GM18519 (cell line): ENCODE data around the gene FGGY.
"Not testable (repeated sequence)": the region's sequence is repeated elsewhere in the genome, so short reads cannot be mapped to it uniquely, and the experiment has no call there.

Source experiments
- ATAC-seq: cut with Tn5 transposase; IDR thresholded peaks from one replicate; pipeline ENCODE4 v1.9.1; 2021; ENCODE audit warnings: mild to moderate bottlenecking, moderate library complexity; ENCODE audit not compliant: unreplicated experiment, low FRiP score

The FGGY gene

DNA sequence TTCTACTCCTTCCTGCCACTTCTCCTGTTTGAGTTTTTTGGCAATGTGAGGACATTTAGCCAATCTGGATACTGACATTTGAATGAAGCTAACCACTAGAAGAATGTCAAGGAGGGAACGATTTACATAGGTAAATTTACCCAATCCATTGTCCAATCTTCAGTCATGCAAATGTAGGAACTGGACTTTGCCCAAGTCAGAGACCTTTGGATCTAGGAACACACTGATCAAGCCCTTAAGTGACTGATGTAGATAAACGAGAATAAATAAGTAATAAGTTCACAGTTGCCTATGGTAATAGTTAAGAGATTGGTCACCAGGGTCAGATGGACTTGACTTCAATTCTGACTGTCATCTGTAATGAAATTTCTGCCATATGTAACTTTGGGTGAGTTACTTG lies 177.6 kb downstream of the FGGY start:
- no peak for ATAC-seq

DNA sequence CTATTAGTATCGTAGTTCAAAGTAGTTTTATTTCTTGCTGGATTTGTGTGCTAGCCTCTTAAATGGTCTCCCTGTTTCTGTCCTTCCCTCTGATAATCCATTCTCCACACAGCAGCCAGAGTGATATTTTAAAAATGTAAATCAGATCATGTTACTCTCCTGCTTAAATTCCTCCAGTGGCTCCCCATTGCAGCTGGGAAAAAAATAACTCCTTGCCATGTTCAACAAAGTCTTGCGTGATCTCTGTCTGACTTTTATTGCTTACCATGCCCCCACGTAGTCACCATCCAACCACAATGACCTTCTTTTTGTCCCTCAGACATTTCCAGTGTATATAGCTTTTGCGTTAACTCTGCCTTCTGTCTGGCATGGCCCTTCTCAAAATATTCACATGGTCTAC lies 178.8 kb downstream of the FGGY start:
- no peak for ATAC-seq

DNA sequence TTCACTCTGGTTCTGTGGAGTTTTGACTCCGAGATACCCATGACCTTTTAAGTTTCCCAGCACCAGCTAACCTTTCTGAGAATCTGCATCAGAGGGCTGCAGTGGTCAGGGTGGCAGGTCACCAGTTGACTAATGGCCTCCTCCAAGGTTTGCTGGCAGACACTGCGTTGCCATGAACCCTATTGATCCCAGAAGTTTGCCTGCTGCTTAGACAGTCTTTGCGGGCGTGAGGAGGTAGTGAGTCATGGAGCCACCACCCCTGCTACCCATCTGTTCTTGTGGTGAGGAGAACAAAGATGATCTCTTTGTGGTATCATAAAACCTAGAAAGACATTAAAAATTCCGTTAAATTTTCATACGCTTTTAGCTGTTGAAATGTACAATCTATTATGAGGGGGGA lies 180.4 kb downstream of the FGGY start:
- no peak for ATAC-seq

DNA sequence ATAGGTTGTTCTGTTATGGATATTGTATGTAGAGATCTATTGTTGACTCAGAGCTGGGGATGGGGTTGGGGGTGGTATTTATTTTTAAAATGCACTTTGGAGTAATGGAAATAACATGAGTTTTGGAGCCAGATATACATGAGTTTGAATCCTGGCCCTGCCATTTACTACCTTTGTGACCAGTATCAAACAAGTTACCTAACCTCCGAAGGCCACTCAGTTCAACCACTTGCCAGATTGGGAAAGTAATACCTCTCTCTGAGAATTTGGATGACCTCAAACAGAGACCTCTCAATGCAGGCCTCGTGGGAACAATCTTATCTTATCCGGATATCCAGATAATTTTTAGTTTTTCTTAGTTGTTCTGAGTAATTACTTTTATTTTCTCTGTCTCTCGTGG lies 181.0 kb downstream of the FGGY start:
- no peak for ATAC-seq

DNA sequence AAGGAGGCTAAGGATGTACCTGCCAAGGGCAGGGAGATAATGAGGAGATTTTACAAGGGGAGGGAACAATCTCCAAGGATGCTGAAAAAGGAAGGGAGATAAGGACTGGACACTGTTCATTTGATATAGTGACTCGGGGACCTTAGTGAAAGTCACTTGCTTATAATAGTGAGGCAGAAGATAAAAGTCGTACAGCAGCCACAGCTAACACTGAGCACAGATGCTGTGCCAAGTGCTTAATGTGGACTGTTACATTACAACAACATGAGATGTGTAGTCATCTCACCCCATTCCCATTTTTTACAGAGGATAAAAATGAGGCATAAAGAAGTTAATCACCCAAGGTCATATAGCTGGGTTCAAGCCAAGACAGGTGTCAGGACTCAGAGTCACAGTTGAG lies 181.9 kb downstream of the FGGY start:
- ATAC-seq, result no peak

DNA sequence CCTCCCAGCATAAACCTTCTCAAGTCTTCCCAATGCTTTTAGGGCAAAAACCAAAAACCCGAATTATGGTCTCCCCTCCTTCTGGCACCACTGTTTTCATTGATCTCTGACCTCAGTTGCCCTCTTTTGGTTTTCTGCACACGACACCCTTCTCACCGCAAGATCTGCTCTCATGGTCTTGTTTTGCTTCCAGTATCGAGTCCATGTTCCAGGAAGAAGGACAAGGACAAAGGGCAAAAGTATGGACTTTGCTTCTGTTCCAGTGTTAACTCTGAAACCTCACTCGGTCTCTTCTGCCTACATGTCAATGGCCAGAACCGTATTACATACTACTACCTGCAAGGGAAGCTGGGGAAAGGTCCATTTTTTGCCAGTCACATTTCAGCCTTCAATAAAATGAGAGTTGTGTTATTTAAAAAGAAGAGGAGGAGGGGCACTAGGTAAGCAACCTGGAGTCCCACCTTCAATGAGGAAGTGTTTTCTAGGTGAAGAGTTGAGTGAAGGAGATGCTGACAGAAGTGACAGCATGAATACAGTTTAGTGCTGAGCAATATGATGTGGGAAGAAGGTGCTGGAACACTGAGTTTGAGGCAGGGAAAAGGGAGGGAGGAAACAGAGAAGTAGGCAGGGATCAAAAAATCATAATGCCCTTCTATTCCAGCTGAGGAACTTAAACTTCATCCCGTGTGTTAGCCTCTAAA lies 183.4 kb downstream of the FGGY start:
- no peak for ATAC-seq

DNA sequence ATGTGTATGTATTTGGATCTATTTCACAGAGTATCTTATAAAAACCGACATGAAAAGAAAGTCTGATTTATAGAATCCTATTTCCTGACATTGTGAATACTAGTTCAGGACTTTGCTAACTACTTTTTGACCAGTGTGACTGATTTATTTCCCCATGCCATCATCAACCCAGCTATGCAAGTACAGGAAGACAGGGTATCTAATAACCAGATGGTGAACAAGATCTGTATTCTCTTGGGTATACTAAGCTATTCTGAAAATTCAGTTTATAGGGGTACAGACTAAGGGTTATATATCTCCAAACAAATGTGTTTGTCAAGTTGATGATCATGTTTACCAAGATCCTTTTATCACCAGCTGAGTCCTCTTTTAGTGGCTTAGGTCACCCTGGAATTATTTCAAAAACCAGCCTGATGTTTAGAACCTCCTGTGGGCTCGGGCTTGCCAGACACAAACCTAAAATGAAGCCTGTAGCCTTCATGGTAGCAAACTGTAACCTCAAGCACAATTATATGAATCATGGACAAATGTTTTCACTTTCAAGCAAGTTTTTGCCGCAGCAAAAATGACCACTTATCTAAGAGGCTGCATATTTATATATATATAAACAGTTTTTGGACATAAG lies 185.1 kb downstream of the FGGY start:
- no peak for ATAC-seq

DNA sequence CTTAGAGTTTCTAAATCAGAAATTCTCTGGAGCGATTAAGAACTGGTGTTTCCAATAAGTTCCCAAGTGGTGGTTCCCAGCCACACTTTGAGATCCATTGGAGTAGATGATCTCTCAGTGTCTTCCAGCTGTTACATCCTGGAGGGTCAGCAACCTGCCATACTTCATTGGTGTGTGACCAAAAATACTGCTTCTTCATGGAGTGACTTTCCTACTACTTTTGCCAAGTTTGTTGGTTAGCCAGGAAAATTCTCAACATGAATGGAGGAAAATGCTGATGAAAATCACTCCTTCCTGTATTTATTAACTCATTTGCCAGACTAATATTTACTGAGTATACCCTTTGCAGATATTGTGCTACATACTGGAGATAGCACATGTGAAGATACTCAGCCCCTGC lies 186.1 kb downstream of the FGGY start:
- ATAC-seq, result no peak

DNA sequence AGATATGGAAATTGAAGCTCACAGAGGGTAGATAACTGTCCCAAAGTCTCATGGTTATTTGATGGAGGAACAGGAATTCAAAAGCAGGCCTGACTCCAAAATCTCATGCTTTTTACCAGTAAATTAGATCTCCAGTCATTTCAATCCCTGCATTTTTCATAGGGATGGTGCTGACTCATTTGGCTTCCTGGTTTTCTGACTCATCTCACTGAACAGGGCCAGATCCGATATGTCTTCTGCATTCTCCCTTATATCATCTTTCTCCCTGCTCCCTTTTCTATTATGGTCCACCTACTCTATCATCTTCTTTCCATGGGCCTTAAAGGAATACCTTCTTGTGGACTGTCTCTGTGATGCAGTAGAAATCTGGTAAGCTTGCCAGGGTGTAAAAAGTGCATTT lies 187.2 kb downstream of the FGGY start:
- ATAC-seq, result no peak

DNA sequence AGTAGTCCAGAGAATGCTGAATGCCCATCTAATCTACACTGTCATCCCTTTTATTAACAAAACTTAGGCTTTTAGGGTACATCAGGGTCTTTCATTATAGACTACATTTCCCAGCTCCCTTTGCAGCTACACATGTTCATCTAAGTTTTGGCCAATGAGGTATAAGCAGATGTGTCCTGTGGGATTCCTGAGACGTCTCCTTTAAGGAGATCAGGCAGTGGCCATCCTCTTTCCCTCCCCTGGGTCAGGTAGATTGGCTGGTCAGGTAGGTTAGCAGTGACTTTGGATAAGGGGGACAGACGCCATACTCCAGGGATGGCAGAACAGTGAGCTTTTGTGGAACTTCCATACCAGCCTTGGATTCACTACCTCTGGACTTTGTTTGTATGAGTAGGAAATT lies 188.3 kb downstream of the FGGY start:
- ATAC-seq, result no peak

DNA sequence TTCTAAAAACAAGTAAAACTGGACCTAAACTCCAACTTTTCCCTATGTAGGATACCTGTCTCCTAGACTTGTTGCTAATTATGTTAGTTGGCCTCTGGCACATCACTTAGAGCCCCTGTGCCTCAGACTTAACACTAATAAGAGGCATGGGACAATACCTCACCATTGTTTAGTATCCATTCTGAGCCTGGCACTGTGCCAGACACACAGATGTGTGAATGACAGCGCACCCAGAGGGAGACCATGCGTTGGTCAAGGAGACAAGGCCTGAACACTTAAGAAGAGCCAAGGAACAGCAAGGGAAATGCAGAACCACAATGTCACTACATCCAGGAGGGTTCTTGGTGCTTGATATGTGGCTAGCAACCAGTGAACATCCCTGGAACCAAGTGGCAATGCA lies 189.1 kb downstream of the FGGY start:
- ATAC-seq, result no peak

DNA sequence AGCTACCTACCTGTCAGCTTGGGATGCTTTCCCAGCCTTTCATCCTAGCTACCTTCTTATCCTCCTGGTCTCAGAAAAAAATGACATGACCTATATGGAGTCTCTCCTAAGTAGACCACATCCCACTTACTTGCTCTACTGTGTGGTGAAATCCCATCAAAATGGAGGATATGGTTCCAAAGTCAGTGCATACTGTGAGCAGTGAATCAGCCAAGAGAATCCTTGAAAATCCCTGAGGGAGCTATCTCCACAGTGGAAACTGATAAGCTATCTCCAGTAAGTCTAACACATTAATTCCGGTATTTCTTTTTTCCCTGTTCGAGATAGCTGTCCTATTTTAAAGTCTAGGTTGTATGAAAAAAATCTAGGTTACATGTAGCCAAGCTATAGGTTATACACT lies 189.7 kb downstream of the FGGY start:
- no peak for ATAC-seq

DNA sequence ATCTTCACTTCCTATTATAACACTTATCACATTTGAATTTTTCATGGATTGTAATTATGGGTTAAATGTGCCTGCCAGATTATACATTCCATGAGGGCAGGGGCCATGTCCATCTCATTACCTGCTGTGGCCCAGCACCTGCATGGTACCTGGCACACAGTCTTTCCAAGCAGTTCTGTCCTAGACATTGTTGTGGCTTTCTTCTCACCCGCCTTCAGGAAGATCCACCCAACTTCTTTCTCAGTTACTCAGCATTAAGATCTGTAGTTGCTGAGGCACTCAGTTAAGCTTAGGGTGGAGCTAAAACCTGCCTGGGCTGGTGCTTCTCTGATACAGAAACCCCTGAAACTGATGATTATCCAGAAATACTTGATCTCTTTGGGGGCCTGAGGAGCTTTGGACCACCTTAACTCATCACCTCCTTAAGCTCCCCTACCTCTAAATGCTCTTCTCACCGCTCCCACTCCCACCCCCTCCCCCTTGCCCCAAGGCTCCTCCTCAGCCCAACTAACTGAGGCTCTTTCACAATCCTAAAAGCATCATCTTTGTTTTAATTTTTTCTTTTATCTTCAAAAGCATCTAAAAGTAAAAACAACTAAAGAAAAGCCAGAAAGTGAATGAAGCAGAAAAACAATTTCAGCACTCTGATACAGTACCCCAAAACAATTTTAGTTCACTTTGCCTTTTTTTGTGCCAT lies 190.6 kb downstream of the FGGY start:
- ATAC-seq, result no peak

DNA sequence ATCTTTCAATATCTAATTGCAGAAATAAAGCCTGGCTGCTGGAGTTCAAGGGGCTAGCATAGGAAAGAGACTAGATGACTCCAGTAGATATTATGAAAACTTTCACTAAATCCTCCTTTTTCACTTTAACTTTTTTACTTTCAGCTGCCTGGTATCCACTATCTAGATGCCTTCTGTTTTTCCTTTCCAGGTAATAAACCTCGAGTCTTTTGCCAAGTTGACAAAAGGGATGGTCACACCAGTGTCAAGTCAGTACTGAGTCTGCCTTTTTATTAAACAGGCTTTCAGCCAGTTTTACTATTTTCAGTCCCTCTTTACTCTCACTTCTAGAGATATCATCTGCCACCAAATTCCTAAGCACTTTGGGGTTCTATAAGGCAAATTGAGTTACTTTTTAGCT lies 195.6 kb downstream of the FGGY start:
- ATAC-seq, result no peak

DNA sequence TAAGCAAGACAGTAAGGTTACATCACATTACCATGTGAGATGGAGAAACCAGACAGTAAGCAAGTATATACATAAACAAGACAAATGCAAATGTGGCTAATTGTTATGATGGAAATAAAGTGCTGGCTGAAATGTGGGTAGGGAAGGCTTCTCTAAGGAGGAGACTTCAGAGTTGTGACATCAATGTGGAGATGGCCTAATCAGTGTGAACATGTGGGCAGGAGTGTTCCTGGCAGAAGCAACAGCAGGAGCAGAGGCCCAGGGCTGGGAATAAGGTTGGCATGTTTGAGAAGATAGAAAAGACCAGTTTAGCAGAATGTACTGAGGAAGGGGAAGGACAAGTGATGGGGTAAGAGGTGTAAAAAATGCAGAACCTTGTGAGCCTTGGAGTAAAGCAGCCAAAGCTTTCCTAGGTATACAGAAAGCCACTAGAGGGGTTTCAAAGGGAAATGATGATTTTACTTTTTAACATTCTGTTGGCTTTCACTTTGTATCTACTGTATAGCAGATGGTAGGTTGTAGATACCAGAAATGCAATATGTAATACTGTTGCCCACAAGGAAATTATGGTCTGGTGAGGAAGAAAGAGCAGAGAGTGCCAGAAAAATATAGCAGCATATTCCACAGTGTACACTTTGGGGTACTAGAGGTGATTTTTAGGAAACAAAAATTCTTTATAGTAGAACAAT lies 197.4 kb downstream of the FGGY start:
- no peak for ATAC-seq

DNA sequence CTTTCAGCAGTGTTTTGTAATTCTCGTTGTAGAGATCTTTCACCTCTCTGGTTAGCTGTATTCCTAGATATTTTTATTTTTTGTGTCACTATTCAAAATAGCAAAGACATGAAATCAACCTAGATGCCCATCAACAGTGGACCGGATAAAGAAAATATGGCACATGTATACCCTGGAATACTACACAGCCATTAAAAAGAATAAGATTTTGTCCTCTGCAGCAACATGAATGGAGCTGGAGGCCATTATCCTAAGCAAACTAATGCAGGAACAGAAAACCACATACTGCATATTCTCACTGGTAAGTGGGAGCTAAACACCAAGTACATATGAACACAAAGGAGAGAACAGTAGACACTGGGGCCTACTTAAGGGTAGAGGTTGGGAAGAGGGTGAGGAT lies 199.3 kb downstream of the FGGY start:
- not testable (repeated sequence) for ATAC-seq

DNA sequence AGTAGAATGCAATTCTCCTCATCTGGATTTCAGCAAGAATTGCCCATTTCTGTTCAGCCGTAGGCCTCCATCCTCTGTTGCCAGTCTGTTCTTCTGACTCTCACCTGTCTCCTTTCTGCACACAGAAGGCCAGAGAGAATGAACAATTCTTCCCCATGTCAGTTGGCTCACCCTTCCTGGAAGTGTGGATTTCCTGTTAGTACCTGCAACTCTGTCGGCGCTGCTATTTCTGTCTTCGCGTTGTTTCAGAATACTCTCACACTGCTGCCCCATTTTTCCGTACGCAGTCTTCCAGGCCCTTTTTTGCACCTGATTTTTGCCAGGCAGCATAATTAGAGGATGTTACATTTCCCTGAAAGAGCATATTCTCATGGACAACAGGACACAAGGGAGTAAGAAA lies 200.7 kb downstream of the FGGY start:
- no peak for ATAC-seq

DNA sequence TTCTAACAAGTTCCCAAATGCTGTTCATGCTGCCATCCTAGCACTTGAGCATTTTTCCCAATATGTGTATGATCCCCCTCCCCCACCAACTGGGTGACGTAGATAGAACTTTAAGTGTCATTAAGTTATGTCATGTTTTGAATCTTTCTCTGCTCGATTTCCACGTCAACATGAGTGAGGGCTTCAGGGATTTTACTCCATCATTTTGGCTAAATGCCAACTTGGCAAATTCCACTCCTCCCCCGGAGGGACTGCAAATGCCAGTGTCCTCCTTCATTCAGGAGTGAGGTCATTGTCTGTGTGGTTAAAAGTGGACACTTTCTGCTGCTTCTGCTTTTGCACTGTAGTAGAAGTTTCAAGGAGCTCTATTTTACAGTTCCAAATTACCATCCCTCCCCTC lies 201.7 kb downstream of the FGGY start:
- no peak for ATAC-seq

DNA sequence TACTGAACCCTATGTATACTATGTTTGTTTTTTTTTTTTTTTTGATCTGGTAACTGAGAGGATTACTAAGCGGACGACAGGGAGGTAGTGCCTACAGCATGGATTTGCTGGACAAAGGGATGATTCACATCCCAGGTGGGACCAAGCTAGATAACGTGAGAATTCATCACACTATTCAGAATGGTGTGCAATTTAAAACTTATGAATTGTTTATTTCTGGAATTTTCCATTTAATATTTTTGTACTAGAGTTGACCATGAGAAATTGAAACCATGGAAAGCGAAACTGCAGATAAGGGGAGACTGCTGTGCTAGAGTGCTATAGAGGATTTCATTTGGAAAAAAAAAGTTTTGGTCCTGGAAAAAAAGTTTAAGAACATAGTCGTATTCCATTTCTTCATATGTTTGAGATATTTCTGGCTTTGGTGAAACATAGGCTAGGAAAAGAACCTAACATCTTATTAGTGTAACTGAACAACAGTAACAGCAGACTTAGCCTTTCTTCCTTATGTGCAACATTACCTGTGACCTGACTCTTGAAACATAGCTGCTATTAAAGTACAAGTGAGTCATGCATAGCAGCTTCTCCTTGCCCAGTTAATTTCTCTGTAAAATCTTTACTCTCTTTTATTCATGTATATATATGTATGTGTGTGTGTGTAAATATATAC lies 202.5 kb downstream of the FGGY start:
- ATAC-seq, result no peak

DNA sequence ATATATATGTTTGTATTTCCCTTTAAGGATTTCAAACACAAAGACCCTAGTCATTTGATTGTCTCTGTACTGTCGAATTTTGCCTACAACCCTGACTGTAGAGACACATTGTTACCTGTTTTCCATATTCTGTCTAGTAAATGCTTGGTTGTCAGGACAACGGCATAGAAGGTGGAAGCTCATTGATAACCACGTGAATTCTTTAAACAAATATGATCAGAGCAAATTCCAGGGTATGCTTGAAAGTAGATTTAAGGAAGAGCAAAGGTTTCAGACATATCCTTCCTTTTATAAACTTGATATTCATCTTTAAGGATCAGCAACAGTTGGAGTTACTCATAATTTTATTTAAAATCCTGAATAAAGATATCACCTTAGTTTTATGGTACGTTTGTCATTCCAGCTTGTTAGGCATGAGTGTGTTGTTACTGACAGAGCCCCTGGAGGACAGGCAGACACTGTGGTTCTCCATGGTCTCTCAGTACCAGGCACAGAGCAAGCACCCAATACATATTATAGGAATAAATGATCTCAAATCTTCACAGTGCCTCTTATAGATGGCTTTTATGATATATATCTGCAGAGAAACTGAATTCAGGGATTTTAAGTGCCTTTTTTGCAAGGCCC lies 203.2 kb downstream of the FGGY start:
- ATAC-seq, result no peak
